ENCODE results near the gene SLC26A9. TPM values are rescaled to one million over a fixed set of nuclear protein-coding genes. Genes with fewer than 3 reads are reported as not detected.

The SLC26A9 gene
- total and polyA plus RNA-seq, 10 of the 15 experiments (the other 5 are each of a cell fraction or from before 2014, with no cell fraction given) = 0.09 to 0.40 (median 0.17) TPM

GRCh38 chr1:205981257-205981656 lies 38.0 kb upstream of the SLC26A9 start:
- Histone ChIP-seq H3K9me3 (replicated peaks; ENCODE audit: control insufficient read depth, insufficient read depth, low read length) (no peaks in the 10 kb centered on the region), H3K79me2 (ENCODE audit: control insufficient read depth, insufficient read depth, low read length) (no peaks in the 10 kb centered on the region), H3K36me3 (ENCODE audit: control insufficient read depth in 2 of 2, insufficient read depth in 2 of 2, low read length in 1 of 2) (no peaks in the 10 kb centered on the region), H3K4me3 (no peak overlapping the region), H3K4me1 (ENCODE audit: control insufficient read depth, insufficient read depth, low read length) (no peaks in the 10 kb centered on the region), H4K20me1 (ENCODE audit: control insufficient read depth, insufficient read depth) (no peaks in the 10 kb centered on the region), H3K27me3 (replicated peaks in 1 of 2; ENCODE audit: control insufficient read depth in 2 of 2, insufficient read depth in 2 of 2, low read length in 1 of 2) (no peaks in the 10 kb centered on the region; a peak in 1 of 4 replicates), H2AFZ (ENCODE audit: control insufficient read depth, low read depth, low read length) (no peak overlapping the region), H3K9ac (ENCODE audit: control insufficient read depth, insufficient read depth, low read length) (no peak overlapping the region), H3K4me2 (ENCODE audit: control insufficient read depth, insufficient read depth) (no peak overlapping the region), H3K27ac (ENCODE audit: control insufficient read depth, insufficient read depth) (no peak overlapping the region)
- intact Hi-C loops (cut with micrococcal nuclease; ENCODE audit: unreplicated experiment) (no loop called here), in situ Hi-C loops (cut with MboI) (loop anchor here (5.0 kb wide), 2 partner anchors 126 to 189 kb away; no protein-coding TSS in a partner anchor)
- DNase-seq (ENCODE audit: low read depth, low spot score) = no peak
- FAIRE-seq = no peak
- POLR2A ChIA-PET = no interaction called here
- CTCF ChIA-PET = interaction anchor here (0.8 to 9.6 kb wide), 5 partner anchors 62 to 190 kb away, joined by 4 to 296 read pairs (median 222); no protein-coding TSS in a partner anchor
- ATAC-seq = no peak
- BruUV-seq (replicated peaks) = no TSS peak
- SMC1A ChIA-PET (ENCODE audit: uncharacterized antibody, unreplicated experiment) = interaction anchor here (1.2 to 1.9 kb wide), 3 partner anchors 49 to 64 kb away, joined by 3 to 5 read pairs (median 5); no protein-coding TSS in a partner anchor
- 73% methylated on average over 1 of the region's 1 CpG for WGBS (ENCODE audit: insufficient coverage, insufficient replicate concordance, low lambda C conversion rate, missing lambda C conversion rate)
- RAD21 ChIA-PET (ENCODE audit: unreplicated experiment) = interaction anchor here (8.6 kb wide), 1 partner anchor 127 kb away, joined by 197 read pairs; no protein-coding TSS in a partner anchor
- TF ChIP-seq PAX5 (IDR thresholded peaks at IDR 0.05; ENCODE audit: borderline replicate concordance, low read depth, low read length) = no peak
- TF ChIP-seq CEBPZ (IDR thresholded peaks at IDR 0.05; ENCODE audit: low read depth, low read length) = no peak
- no peak for TF ChIP-seq YY1 (IDR thresholded peaks at IDR 0.05; ENCODE audit: low read depth, low read length)
- TF ChIP-seq PRDM15 (CRISPR knock-in tag; IDR thresholded peaks at IDR 0.05) = no peak
- TF ChIP-seq CEBPB (IDR thresholded peaks at IDR 0.05; ENCODE audit: borderline replicate concordance in 1 of 2, low read depth in 2 of 2, low read length in 2 of 2) = no peak
- TF ChIP-seq IRF3 (IDR thresholded peaks at IDR 0.05) = no peak
- no peak for TF ChIP-seq BMI1 (IDR thresholded peaks at IDR 0.05; ENCODE audit: borderline replicate concordance)
- no peak for TF ChIP-seq TCF3 (IDR thresholded peaks at IDR 0.05; ENCODE audit: borderline replicate concordance, insufficient read depth, low read depth, low read length)
- TF ChIP-seq NFIC (IDR thresholded peaks at IDR 0.05; ENCODE audit: low read depth, low read length) = no peak
- TF ChIP-seq MYB (IDR thresholded peaks at IDR 0.05; ENCODE audit: borderline replicate concordance, low read depth, low read length) = no peak
- TF ChIP-seq NR2C1 (IDR thresholded peaks at IDR 0.05) = no peak
